Activated CD4-positive, alpha-beta T cell treated with anti-CD3 and anti-CD28 coated beads, Interleukin-10, Interleukin-2, amounts not matched to agents 100 ng/mL and 50 ng/mL, durations not matched to agents 16 hours and 8 hours (primary cell): ENCODE data around the gene BCL2.
A peak's percentile ranks its signal among the peaks of the same experiment; 100 is the strongest.

Source experiments
- DNase-seq: peaks from one replicate; pipeline ENCODE4 v3.0.0-alpha.2; 2020

Gene BCL2

GRCh38 chr18:63284827-63285733 lies 34.5 kb downstream of the BCL2 start:
- no peak for DNase-seq

DNA sequence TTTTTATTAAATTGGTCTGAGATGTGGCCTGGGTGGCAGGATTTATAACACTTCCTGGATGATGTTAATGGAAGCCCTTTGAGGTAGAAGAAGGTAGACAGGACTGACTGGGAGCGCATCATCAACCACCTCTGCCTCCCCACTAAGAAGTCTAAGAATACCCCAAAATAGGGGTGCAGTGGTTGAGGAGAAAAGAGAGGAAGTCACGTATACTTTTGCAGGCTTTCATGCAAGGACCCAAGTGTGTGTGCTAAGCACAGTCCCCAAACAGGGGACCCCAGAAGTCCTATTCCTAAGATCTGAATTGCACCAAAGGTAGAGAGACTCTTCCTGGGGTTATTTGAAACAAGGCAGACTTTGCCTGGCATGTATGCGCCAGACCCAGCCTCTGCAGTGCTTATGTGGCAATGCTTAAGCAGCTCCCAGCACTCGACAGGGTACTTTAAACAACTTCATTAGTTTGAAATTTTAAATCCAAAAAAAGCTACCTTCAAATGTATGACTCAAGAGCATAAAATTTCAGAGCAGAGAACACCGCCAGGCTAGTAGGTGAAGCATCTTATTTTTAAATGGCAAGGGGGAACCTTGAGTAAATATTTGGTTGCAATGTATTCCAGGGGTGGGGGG lies 35.3 kb downstream of the BCL2 start:
- no peak for DNase-seq

DNA sequence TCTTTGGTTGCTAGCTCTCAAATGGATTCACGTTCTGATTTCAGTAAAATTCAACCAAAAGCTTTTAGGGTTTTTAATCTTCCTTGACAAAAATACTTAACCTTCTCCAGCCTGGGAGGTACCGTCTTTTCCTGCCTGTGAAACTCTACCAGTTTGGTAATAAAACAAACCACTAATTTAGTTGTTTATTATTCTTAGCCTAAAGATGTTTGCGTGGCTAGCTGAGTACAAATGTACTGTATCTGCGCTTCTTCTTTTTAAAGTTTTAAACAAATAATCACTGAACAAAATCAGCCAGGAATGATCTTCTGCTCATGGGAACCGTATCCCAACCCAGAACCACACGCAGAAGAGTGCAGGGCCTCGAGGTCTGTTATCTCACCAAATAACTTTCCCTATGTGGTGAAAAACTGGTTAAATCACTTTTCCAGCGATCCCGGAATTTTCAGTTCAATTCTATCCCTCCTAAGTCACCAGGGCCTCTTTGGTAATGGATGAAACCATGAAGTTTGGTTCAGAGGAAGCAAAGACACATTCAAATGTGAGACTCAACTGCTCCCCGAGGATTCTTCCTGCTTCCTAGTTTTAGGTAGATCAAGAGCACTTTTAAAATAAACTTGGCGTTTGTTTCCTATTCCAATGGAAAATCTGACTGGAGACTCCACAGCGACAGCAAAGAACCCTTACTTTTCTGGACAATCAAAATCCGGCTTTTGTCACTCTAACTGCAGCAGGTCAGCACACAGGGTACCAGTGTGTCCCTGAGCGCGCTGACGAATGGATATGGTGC lies 36.1 kb downstream of the BCL2 start:
- no peak for DNase-seq

DNA sequence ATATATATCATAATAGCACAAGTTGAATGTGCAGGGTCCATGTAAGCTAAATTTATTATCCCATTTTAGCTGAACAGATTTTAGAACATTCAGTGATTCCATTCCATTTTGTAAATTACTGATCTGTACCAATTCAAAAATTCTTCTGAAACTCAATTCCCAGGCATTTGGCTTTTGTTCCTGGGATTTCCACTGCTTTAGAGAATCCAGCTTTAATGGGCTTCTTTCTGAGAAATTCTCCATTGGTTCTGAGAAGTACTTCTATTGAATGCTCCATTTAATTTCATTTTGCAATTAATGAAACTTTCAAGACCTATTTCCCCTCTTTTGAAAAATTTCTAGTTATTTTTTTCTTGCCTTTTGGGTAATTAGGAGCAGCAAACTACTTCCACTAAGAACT lies 36.8 kb downstream of the BCL2 start:
- DNase-seq, result no peak

DNA sequence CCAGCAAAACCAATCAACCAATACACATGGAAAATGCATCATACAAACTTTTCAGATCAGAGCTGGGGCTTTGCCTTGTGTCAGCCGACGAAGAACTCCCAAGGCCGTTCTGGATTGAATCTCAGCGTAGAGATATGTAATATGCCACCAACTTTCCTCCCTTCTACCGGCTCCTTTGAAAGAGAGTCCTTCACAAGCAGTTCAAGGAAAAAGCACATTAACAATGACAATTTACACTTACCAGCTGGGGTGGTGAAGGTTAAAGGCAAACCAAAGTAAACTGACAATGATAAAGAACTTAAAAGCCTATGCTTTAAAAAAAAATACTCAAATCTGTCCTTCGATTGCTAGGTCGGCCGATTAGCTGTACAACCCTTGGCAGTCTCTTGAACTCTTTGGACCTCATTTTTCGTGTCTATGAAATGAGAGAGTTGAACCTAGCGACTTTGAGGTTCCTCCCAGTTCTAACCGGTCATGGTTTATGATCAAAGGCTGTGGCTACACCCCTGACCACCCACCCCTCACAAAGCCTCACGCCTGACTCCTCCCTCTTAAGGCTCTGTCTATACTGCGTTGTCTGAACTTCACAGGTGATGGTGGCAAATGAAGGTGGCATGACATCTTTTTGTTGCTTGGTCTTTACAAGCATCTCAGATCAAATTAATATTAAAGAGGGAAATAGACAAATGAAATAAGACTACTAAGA lies 46.2 kb downstream of the BCL2 start:
- no peak for DNase-seq

- DNase-seq, result no peak
Measured at GRCh38 chr18:63272638-63273037, 46.9 kb downstream of the BCL2 start.

GRCh38 chr18:63271881-63272299 lies 47.7 kb downstream of the BCL2 start:
- DNase-seq, result no peak

GRCh38 chr18:63271148-63271547 lies 48.4 kb downstream of the BCL2 start:
- DNase-seq, result no peak

DNA sequence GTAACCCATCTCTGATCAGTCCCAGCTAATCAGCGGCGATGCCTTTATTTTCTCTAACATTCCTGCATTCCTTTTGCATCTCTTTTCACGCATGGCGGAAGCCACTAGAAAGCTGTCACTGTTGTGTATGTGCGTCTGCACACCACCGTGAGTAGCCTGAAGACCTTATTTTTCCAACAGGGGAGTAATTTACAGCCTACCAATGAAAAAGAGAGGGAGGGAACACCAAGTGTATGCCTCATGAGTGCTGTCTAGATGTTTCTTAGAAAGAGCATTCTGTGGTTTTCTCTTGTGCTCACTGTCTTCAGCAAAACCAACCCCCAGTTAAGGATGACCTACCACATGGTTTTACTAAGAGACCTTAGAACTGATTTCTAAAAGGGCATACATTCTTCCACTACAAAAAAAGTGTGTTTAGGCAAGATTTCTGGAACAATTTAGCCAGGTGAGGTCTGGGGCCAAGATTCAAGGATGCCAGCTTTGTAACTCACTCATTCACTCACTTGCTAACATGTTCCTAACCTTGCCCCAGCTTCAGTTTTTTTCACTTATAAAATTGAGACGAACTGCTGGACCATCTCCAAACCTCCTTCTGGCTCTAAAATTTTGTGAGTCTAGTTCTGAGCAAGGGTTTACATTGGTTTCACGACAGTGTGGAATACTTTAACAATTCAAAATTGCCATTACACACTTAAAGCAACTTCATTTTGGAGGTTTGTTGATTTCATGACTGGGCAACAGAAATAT lies 51.4 kb downstream of the BCL2 start:
- peak; percentile 53 for DNase-seq

DNA sequence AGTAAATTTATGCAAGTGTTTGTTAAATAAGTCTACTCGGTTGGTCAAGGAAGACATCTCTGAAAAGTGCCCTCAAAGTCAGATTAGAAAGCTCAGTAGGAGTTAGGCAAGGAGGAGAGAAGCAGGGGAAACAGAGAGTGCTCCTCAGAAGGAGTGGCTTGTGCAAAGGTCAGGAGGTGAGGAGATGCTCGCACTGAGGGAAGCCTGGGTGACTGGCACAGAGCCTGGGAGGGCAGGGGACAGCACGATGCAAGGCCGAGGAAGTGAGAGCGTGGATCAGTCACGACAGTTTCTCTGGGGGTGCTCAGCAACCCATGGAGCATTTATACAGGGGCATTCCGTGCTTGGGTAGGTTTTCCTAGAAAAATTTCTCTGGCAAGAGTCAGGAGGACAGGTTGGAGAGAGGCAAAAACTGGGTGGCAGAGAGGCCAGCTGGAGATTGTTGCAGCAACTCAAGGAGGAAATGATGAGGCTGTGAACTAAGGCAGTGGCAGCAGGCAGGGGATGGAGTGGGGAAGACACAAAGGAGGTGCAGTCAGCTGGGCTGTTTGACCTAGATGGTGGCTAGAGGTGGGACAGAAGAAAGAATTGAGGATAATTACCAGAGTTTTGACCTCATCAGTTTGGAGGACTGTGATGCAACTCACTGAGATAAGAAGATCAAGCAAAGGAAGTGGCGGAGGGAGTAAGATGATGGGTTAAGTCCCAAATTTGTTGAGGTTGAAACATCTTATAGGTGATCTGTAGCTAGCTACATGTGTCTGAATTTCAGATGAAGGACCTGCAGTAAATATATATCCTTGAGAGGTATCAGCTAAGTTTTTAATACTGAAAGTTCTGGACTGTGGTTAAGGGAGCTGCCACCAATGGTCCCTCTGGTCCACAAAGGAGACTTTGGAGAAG lies 52.4 kb downstream of the BCL2 start:
- DNase-seq, result no peak

DNA sequence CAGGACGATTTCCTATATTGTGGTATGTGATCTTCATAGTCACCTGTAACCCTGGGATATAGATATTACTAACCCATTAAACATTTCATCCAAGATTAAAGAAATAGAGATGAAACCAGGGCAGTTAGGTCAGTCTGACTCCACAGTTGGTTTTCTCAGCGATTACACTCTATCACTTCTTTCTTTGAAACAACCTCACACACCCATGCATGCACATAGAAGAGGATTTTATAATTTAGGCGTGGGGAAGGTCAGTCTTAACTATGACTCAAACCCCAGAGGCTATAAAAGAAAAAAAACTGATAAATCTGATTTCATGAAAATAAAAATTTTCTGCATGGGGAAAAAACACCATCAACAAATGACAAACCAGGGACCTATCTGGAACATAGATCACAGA lies 54.2 kb downstream of the BCL2 start:
- DNase-seq, result no peak

- DNase-seq, result no peak
Measured at GRCh38 chr18:63264871-63265270, 54.7 kb downstream of the BCL2 start.

- no peak for DNase-seq
Measured at GRCh38 chr18:63263444-63263843, 56.1 kb downstream of the BCL2 start.

DNA sequence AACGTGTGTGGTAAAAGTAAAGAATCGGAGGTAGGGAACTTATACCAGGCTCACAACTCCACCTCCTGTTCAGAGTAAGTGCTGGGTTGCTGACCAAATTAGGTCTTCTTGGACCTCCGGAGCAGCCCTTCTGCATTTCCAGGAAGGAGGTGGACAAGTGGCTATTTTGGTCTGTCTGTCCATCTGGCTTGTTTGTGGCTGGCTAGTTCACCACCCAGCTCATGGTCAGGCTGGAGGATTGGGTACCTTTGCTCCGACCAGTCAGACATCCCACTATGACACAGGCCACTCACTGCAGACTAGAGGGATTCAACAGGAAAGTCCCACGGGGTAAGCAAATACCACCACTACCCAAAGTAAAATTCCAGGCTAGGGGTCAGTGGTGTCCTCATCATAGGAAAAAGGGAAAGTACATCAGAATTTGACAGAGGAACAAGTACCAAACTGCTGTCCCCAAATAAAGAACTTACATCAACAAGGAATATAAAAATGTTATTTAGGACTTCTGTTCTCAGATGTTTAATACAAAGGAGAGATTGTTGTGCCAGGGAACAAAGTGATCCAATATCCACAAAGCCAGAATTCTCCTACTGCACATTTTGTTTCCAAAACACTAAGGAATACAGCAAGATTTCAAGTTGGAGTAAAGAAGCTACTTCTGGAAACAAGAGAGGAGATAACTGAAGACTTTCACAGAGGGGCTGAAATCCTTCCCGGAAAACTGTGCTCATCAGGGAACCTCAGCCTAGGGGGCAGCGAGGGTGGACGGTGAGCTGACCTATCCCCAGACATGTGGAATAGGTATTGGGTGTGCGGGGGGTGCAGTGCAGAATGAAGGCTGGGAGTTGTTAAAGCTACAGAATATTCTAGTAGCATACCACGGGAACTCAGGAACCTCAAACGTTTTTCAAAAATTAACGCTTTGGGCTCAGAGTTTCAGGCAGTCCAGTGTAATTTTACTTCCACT lies 56.9 kb downstream of the BCL2 start:
- DNase-seq, result no peak

GRCh38 chr18:63261029-63261428 lies 58.5 kb downstream of the BCL2 start:
- DNase-seq, result no peak

- no peak for DNase-seq
Measured at GRCh38 chr18:63260380-63260754, 59.2 kb downstream of the BCL2 start.

GRCh38 chr18:63259567-63260379 lies 59.8 kb downstream of the BCL2 start:
- peak; percentile 4 for DNase-seq

DNA sequence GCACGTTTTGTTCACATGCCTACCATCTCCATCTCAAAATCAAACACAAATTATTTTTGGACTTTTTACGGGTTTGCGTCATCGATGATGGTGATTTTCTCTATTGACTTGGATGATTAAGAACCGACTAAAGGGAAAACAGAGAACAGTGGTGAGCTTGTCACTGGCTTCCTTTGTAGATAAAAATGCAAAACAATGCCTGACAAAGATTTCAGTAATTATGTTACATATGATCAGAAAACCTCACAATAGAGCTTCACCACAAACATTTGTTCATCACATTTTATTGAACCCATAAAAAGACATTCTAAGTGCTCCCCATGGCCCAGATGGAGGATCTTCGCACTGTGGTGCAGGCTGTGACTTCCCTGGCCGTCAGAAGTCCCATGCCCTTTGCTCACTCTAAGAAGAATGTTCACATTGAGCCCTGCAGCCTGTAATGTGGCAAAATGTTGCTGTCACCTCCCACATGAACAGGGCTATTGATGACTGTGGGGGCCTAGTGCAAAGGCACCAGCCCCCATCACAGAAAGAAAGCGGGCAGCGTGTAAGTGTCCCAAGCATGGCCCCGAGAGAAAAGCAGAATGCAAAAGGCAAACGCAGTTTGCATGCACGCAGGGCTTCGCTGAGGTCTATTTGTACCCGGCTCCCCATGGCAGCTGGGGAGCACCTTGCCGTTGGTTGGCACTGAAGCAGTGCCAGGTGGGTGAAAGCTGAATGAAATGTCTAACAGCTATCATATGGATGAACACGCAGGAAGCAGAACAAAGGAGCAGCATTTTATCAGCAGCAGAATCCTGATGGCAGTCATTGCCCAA lies 60.6 kb downstream of the BCL2 start:
- no peak for DNase-seq
